NCI-H2227 (cell line): Measurements from ENCODE around the gene CXCL13.
"Not testable (repeated sequence)": the region's sequence is repeated elsewhere in the genome, so short reads cannot be mapped to it uniquely, and the experiment has no call there.

Experiments used
- DNase-seq: peaks from one replicate; lab custom pipeline; 2025; ENCODE audit not compliant: unreplicated experiment; lab: John Stamatoyannopoulos, UW

Gene CXCL13, protein sequence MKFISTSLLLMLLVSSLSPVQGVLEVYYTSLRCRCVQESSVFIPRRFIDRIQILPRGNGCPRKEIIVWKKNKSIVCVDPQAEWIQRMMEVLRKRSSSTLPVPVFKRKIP

DNA sequence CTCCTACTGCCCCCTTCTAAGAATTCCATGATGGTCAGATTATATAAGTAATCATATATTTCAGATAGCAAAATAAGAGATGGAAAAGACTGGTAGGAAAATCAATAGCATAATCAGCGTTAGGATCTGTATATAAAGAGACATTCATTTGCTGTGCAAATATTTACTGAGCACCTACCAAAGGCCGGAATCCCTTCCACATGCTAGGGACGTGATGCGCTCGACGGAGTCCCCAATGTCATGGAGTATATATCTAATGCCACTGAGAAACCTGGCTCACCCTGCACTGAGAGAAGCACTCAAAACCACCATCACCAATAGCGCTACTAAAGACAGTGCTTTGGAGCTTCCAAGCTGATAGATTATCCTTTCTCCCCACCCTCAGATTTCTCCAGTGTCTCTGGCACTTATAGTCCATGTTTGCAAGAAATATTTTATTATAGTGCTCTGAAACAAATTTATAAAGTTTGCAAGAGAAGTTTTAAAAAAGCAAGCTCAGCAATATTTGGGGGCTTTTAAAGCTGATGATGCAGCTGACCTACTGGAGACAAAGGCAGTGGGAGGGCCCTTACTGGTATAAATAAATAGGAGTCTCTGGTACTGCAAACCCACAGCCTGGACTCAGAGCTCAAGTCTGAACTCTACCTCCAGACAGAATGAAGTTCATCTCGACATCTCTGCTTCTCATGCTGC is at the start of gene CXCL13:
Gene CXCL13, plus strand, starts transcription at position 611 of the 693 bp plus-strand sequence. Its CDS starts 46 bp downstream, at position 657.
- no peak for DNase-seq

DNA sequence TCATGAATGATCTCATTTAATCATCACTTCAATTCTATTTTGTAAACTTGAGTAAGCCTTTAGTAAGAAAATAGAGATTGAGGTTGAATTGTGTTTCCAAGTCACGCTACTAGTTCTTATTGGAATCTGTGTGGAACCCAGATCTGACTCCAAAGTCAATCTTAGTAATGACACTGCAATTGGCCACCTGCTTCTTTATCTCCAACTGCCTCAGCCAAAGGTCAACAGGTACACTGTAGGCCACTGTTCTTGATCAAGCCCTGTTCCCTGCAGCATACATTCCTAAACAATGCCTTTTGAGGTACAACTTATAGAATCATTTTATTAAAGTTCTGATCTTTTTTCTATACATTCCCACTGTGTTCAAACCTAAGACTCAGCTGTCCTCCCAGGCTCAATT is 45.5 kb upstream of the CXCL13 start:
- no peak for DNase-seq

DNA sequence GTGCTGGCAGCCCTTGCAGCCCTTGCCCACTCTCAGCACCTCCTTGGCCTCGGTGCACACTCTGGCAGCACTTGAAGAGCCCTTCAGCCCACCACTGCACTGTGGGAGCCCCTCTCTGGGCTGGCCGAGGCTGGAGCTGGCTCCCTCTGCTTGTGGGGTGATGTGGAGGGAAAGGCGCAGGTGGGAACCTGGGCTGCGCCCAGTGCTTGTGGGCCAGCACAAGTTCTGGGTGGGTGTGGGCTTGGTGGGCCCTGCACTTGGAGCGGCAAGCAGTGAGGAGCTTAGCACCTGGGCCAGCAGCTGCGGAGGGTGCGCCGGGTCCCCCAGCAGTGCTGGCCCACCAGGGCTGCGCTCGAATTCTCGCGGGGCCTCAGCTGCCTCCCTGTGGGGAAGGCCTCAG is 43.9 kb upstream of the CXCL13 start:
- DNase-seq, result not testable (repeated sequence)

DNA sequence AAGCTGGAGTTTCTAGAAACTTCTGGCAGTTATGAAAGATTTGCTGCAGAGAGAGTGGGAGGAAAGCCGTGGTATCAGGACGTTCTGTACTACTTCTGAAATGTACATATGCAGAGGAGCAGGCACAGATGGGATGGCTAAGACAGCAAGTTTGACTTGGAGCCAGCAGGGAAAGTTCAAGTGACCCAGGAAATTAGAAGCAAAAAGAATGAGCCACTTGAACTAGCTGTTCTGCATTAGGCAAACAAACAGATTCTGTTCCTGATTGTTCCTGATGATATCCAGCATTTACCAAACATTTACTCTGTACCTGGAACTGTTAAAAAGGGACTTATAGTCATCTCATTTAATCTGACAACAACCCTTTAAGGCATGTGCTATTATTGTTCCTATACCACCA is 41.4 kb upstream of the CXCL13 start:
- DNase-seq, result no peak

DNA sequence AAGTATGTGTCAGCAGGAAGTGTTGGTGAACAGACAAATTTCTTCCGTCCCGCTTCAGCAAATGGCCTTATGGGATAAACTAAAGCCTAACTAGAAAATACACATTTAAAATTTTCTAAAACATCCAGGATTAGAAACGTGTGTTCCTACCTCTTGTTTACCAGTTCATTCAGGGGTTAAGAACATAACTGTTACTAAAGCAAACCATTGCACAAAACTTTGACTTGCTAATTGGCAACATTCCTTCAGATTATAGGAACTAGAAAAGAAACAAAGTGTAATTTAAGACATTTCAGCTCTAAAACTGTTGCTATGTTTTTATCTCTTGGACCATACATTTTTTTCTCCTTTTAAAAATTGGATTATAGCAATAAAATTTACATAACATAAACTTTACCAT is 39.5 kb upstream of the CXCL13 start:
- DNase-seq, result no peak

DNA sequence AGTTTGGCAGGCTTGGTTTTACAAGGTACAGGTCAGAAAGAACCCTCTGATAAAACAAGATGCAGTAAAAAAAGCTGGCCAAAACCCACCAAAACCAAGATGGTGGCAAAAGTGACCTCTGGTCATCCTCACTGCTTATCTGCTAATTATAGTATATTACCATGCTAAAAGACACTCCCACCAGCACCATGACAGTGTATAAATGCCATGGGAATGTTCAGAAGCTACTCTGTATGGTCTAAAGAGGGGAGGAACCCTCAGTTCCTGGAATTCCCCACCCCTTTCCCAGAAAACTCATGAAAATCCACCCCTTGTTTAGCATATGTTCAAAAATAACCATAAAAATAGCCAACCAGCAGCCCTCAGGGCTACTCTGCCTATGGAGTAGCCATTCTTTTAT is 38.1 kb upstream of the CXCL13 start:
- no peak for DNase-seq

DNA sequence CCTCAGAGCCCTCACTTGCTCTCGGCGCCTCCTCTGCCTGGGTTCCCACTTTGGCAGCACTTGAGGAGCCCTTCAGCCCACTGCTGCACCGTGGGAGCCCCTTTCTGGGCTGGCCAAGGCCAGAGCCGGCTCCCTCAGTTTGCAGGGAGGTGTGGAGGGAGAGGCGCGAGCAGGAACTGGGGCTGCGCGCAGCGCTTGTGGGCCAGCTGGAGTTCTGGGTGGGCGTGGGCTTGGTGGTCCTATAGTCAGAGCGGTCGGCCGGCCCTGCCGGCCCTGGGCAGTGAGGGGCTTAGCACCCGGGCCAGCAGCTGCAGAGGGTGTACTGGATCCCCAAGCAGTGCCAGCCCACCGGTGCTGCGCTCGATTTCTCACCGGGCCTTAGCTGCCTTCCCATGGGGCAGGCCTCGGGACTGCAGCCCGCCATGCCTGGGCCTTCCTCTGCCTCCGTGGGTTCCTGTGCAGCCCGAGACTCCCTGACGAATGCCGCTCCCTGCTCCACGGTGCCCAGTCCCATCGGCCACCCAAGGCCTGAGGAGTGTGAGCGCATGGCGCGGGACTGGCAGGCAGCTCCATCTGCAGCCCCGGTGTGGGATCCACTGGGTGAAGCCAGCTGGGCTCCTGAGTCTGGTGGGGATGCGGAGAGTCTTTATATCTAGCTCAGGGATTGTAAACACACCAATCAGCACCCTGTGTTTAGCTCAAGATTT is 35.0 kb upstream of the CXCL13 start:
- not testable (repeated sequence) for DNase-seq

DNA sequence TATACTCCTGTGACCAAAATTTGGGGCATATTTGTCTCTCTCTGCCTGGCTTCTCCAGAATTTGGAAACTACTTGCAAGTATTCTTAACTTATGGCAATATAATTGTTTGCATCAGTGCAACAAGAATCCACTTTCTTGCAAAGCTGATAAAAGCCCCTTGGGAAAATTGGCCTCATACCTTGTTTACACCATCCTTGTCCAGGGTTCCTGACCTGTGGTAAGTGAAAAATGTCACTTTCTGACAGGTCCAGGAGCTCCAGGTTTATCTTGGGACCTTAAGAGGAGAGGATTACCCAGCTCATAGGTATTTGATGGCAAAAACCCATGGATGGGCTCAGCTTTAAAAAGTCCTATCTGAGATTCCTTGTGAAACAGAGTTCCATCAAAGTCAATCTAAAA is 29.3 kb upstream of the CXCL13 start:
- DNase-seq, result no peak

DNA sequence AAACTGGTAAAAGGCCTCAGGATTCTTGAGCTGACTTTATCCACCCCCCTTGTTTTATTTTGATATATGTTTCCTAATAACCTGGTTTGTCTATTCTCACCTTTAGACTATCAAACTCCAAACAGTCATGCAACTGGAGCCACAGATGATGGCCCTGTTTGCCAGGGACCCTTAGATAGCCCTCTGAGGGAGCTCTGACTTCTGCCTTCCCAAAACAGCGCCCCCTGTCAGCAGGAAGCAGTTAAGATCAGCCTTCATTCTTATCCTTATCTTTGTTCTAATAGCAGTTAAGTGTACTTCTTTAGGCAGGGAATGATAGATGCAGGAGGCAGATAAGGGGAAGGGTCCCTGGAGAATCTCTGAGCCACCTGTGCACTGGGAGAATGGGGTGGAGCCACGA is 27.5 kb upstream of the CXCL13 start:
- no peak for DNase-seq

DNA sequence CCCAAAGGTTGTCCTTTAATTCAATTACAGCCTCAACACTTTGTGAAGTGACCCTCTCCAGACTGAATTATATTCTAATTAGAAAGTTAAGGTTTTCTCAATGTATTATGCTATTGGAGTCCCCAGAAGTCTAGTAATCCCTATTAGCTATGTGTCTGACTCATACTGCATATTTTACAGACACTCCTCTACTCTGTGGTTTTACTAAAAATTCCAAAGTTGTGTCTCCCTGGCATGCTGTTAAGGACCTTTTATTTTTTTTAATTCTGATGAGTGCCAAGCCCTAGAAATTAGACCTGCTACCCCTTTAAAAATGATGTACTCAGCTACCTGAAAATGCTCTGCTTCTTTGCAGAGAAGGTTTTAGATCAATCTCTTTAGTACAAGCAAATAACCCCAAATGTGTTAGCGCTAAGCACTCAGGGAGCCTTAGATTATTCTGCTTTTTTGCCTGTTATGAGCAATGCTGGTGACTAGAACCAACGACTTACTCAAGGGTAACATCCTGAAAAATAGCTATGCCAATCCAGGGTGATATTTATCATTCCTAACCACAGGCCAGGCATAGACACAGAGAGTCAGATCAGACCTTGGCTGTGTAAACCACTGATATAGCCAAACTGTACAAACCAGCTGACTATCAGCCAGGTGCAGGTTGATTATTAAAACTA is 26.1 kb upstream of the CXCL13 start:
- no peak for DNase-seq

DNA sequence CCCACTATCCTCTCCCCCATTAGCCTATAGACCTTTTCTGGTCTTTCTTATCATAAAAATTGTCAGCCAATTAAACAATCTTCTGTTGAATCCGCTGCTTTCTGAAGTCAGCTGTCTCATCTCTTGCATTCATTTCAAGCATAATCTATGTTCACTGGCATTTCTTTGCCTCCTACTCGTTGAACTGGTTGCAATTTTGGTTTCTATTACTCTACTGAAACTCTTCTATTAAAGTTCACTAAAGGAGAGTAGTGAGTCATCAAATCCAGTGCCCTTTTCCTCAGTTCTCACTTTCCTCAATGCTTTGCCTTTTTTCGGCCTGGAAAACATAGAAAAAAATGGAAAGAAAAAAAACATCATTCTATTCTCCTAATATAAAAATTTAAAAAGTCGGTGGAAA is 23.9 kb upstream of the CXCL13 start:
- DNase-seq, result no peak

DNA sequence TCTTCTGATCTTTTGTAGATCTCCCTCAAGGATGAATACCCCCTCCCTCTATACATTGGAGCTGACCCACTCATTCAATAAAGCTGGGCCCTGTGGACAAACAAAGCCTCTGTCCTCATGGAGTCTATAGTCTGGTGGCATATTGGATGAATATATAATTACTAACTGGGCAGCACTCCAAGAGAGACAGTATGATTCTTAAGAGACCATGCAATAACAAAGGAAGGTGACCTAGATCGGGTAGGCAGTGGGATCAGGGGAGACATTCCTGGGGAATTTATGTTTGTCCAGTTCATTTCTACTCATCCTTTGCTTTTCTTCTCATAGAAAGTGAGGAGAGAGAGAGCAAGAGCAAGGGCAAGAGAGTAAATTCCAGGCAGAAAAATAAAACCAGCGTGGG is 23.5 kb upstream of the CXCL13 start:
- DNase-seq, result no peak

DNA sequence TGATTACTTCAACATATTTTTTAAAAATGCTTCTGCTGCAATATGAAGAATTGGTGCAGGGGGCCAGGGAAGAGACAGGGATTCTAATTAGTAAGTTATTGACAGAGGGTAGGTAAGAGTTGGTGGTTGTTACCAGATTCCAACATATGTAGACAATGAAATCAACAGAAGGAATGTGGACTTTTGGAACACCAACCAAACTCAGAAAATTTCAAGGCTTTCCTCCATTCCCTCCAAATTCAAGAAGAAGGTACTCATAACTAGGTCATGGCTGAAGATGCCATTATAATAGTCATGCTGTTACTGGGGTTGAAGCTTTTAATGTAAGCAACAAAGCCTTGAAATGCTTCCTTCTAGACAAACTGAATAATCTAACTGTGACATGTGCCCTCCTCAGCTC is 22.9 kb upstream of the CXCL13 start:
- no peak for DNase-seq

DNA sequence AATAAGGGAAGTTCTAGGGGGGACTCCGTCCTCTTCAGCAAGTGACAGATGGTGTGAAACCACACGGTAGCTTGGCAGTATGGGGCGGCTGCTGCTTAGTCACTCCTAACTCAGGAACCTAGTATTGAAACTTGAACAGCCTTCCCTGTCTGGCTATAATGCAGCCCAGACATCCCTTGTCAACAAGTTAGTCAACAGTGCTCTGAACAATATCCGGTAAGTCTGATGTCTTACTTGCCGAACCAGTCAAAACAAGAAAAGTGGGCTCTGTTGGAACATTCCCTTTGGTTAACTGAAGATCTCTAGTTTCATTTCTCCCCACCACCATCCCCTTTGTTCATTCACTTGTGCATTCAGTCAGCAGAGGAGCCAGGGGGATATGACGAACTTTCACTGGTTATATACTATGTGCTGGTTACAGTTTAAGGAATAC is 18.7 kb upstream of the CXCL13 start:
- no peak for DNase-seq

DNA sequence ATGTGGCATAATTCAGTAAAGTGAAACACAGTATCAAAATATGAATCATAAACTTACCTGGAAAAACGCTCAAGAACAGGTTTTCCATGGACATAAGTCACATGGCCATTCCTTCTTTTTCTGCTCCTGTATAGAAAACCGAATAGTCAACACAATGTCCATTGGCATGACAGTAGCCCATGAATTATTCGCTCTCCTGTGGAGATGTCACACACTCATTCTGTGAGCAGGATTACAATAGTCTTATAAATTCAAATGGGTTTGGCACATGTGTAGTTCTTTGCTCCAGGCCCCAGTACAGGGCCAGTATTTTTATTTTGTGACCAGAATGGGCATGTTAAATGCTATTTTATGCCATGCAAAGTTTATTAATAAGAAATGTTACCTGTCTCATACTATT is 15.1 kb upstream of the CXCL13 start:
- no peak for DNase-seq

DNA sequence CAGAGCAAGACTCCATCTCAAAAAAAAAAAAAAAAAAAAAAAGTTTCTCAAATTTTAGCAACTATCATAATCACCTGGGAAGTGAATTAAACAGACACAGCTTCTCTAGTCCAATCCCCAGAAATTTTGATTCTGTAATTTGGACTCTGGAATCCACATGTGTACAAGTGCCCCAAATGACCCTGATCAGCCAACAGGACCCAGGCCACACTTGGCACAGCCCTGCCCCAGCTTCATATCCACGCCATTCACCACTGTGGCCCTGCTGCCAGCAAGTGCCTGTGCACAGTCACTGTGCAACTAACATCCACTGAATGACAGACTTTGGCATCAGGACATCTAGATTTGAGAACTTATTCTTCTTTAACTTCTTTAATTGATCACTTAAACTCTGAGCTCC is 14.1 kb upstream of the CXCL13 start:
- DNase-seq, result no peak

DNA sequence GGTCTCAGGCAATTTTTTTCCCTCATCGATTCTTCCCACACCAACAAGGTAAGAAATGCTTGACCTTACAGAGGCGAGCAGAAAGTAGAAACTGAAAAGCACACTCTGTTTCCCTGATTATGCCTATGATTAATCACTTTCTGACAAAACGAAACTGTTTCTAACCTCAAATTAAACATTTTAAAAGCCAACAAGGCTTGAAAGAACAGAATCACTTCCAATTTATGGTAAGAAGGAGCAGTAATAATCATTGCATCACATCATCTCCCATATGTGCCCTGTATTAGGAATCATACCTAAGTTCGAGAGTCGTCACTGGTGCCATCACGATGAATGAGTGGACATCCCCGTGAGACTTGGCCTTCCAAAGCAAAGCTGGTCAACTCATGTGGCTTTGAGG is 12.5 kb upstream of the CXCL13 start:
- no peak for DNase-seq

DNA sequence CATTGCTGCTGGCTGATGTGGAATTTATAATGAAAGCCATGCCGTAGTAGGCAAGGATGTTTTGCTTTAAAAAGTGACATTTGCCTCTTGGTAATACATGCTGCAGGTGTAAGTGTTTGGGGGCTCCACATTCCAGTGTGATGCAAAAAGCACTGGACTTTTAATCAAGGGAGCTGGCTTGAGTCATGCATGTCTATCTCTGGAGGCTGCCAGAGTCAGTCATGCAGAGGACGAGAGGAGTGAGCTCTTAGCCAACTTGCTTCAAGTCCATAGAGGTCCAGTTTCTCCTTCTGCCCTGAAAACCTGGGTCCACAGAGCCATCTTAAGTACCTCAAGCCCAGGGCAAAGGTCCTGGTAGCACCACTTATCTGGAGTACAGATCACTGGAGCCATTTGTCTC is 11.6 kb upstream of the CXCL13 start:
- no peak for DNase-seq

DNA sequence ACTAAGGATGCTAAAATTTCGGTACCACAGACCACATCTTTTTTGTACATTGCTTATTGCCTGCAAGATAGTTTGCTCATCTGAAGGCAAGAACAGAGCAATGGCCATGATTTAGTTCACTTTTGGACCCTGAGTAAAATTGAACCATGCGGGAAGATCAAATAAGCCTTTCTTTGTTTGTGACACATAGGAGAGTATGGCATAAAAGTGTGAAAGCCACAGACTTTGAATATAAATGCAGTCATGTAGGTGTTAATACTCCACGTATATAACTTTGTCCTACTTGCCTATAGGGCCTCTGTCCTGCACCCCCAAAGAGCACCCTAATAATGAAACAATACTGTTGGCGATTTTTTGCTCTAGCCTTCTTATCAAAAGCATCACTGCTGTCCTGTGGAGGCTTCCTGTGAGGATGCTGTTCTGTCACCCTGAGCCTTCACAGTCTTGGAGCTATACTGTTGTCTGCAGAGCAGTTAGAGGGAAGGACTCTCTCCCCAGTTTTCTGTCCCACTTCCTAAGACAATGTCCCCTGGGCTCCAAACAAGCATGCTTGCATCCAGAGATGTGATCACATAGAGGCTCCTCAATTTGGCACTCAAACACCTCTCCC is 10.2 kb upstream of the CXCL13 start:
- DNase-seq, result no peak

DNA sequence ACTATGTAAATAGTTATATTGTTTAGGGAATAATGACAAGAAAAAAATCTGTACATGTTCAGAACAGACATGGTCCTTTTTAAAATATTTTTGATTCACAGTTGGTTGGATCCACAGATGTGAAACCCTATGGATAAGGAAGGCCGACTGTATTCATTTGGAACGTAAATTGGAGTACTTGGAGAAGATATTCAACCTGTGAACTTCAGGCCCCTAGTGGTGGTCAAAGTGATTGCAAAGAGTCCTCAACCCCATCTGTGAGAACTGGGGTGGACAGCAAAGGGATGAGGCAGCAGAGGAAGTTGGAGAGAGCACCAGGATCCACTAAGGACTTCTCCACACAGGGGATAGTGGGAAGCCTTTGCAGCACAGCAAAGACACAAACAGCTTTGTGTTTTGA is 6.2 kb upstream of the CXCL13 start:
- DNase-seq, result no peak
